IPS DF 4.7 (cell line): ENCODE measurements around the gene PACSIN1.
A peak's percentile ranks its signal among the peaks of the same experiment; 100 is the strongest.

Experiments
- DNase-seq: peaks from one replicate; pipeline ENCODE4 v3.0.0-alpha.2; 2013; ENCODE audit warnings: low spot score; ENCODE audit errors: extremely low read depth

PACSIN1 gene

GRCh38 chr6:34560366-34561226, 94.7 kb downstream of the PACSIN1 start:
- DNase-seq = no peak

- DNase-seq = no peak
Measured at GRCh38 chr6:34561227-34561530, 95.3 kb downstream of the PACSIN1 start.

GRCh38 chr6:34562350-34562749, 96.5 kb downstream of the PACSIN1 start:
- DNase-seq = no peak

GRCh38 chr6:34562861-34563512, 97.1 kb downstream of the PACSIN1 start:
- no peak for DNase-seq

GRCh38 chr6:34563513-34563870, 97.6 kb downstream of the PACSIN1 start:
- no peak for DNase-seq

GRCh38 chr6:34564181-34564580, 98.3 kb downstream of the PACSIN1 start:
- DNase-seq = no peak

GRCh38 chr6:34565722-34566137, 99.9 kb downstream of the PACSIN1 start:
- no peak for DNase-seq

- DNase-seq = no peak
Measured at GRCh38 chr6:34566830-34567546, 101.1 kb downstream of the PACSIN1 start.

GRCh38 chr6:34568341-34569201, 102.7 kb downstream of the PACSIN1 start:
- DNase-seq = no peak

- DNase-seq = no peak
Measured at GRCh38 chr6:34569361-34569973, 103.6 kb downstream of the PACSIN1 start.

GRCh38 chr6:34570066-34570833, 104.4 kb downstream of the PACSIN1 start:
- DNase-seq = no peak

GRCh38 chr6:34571388-34571787, 105.5 kb downstream of the PACSIN1 start:
- no peak for DNase-seq

- no peak for DNase-seq
Measured at GRCh38 chr6:34572021-34572420, 106.1 kb downstream of the PACSIN1 start.

GRCh38 chr6:34572585-34572984, 106.7 kb downstream of the PACSIN1 start:
- no peak for DNase-seq

GRCh38 chr6:34573567-34574183, 107.8 kb downstream of the PACSIN1 start:
- DNase-seq = no peak

- no peak for DNase-seq
Measured at GRCh38 chr6:34574647-34575293, 108.9 kb downstream of the PACSIN1 start.

- DNase-seq = peak; percentile 9
Measured at GRCh38 chr6:34575326-34575725, 109.5 kb downstream of the PACSIN1 start.

GRCh38 chr6:34576286-34576955, 110.5 kb downstream of the PACSIN1 start:
- DNase-seq = no peak
